Calu3 (cell line): ENCODE results near the gene TEDC1. TPM values are rescaled to one million over a fixed set of nuclear protein-coding genes. Genes with fewer than 3 reads are reported as not detected.

Experiments used
- BruUV-seq: library from RNA; stranded (reverse); fragments of 400-500 nt; replicated peaks from 2 replicates; lab custom pipeline; 2021; lab: Mats Ljungman, UMichigan
- CTCF ChIA-PET: fragments of 300-600 bp; sonication (Branson Sonifier 250); formaldehyde crosslinking; loops from one replicate; lab custom pipeline; 2022; ENCODE audit warnings: antibody characterized with exemption; lab: Charles Lee
- DNase-seq: peaks from one replicate; pipeline ENCODE4 v3.0.0; 2022
- H3K27ac Mint-ChIP-seq: one replicate; pipeline ENCODE4 v1.8.0; 2022; ENCODE audit warnings: mixed read lengths; ENCODE audit not compliant: unreplicated experiment
- H3K27me3 Mint-ChIP-seq: one replicate; pipeline ENCODE4 v1.8.0; 2022; ENCODE audit warnings: mixed read lengths; ENCODE audit not compliant: unreplicated experiment
- H3K36me3 Mint-ChIP-seq: one replicate; pipeline ENCODE4 v1.8.0; 2022; ENCODE audit warnings: mild to moderate bottlenecking, moderate library complexity, mixed read lengths; ENCODE audit not compliant: insufficient read depth, unreplicated experiment
- H3K4me1 Mint-ChIP-seq: one replicate; pipeline ENCODE4 v1.8.0; 2022; ENCODE audit warnings: mild to moderate bottlenecking, low read depth, mixed read lengths; ENCODE audit not compliant: unreplicated experiment
- H3K4me3 Mint-ChIP-seq: one replicate; pipeline ENCODE4 v1.8.0; 2022; ENCODE audit warnings: mild to moderate bottlenecking, low read depth, moderate library complexity, mixed read lengths; ENCODE audit not compliant: unreplicated experiment
- H3K9me3 Mint-ChIP-seq: one replicate; pipeline ENCODE4 v1.8.0; 2022; ENCODE audit warnings: low read depth, mixed read lengths; ENCODE audit not compliant: unreplicated experiment
- CTCF ChIP-seq: fragments of 200-600 bp; IDR thresholded peaks from one replicate; pipeline ENCODE4 v1.8.0; 2022; ENCODE audit warnings: antibody characterized with exemption; ENCODE audit not compliant: unreplicated experiment
- intact Hi-C: fragments of 100-400 bp; cut with micrococcal nuclease; formaldehyde crosslinking; loops from one replicate; pipeline ENCODE4 v1.10.0; 2022; ENCODE audit not compliant: unreplicated experiment
- total RNA-seq: library from RNA; stranded (reverse); gene quantifications from 2 replicates; pipeline ENCODE4 v1.2.3, GENCODE V29; 2022

Gene TEDC1
- total RNA-seq, 1 experiment from 2014 or later, result 33.7 TPM

- Mint-ChIP-seq H3K27ac (no peak overlapping the region), H3K4me3 (peak overlapping the region; percentile 34), H3K4me1 (peaks cover 25% of the 10 kb centered on the region), H3K9me3 (no peaks in the 10 kb centered on the region), H3K27me3 (no peaks in the 10 kb centered on the region), H3K36me3 (peaks cover 42% of the 10 kb centered on the region)
- no peak for TF ChIP-seq CTCF
- intact Hi-C loops, result no loop called here
- no TSS peak for BruUV-seq
- DNase-seq, result no peak
- CTCF ChIA-PET, result no interaction called here
Observed at GRCh38 chr14:105486974-105487448, 4.0 kb upstream of the TEDC1 start.

- peaks cover 39% of the 10 kb centered on the region for H3K36me3 Mint-ChIP-seq
- H3K4me1 Mint-ChIP-seq, result peaks cover 22% of the 10 kb centered on the region
- intact Hi-C loops, result no loop called here
- peak overlapping the region; percentile 34 for H3K4me3 Mint-ChIP-seq
- no peak for DNase-seq
- CTCF ChIA-PET, result no interaction called here
- no peaks in the 10 kb centered on the region for H3K9me3 Mint-ChIP-seq
- H3K27me3 Mint-ChIP-seq, result no peaks in the 10 kb centered on the region
- no peak for TF ChIP-seq CTCF
- no TSS peak for BruUV-seq
- H3K27ac Mint-ChIP-seq, result no peak overlapping the region
Observed at GRCh38 chr14:105487449-105487985, 3.5 kb upstream of the TEDC1 start.

- Mint-ChIP-seq H3K27me3 (no peaks in the 10 kb centered on the region), H3K27ac (no peak overlapping the region), H3K4me3 (peak overlapping the region; percentile 34), H3K36me3 (peaks cover 36% of the 10 kb centered on the region), H3K4me1 (peaks cover 19% of the 10 kb centered on the region), H3K9me3 (no peaks in the 10 kb centered on the region)
- CTCF ChIA-PET, result interaction anchor here (3.6 kb wide), 1 partner anchor 7 kb away, joined by 43 read pairs; no protein-coding TSS in a partner anchor
- no TSS peak for BruUV-seq
- no peak for TF ChIP-seq CTCF
- no peak for DNase-seq
- intact Hi-C loops, result no loop called here
Observed at GRCh38 chr14:105487986-105488777, 2.9 kb upstream of the TEDC1 start.

- intact Hi-C loops, result no loop called here
- Mint-ChIP-seq H3K36me3 (peaks cover 36% of the 10 kb centered on the region), H3K9me3 (no peaks in the 10 kb centered on the region), H3K27me3 (no peaks in the 10 kb centered on the region), H3K4me3 (peak overlapping the region; percentile 80), H3K4me1 (peaks cover 18% of the 10 kb centered on the region), H3K27ac (peak overlapping the region; percentile 56)
- no peak for DNase-seq
- CTCF ChIA-PET, result interaction anchor here (0.8 to 3.6 kb wide), 8 partner anchors 8 to 288 kb away, joined by 3 to 43 read pairs (median 5); no protein-coding TSS in a partner anchor
- TF ChIP-seq CTCF, result no peak
- no TSS peak for BruUV-seq
Observed at GRCh38 chr14:105488781-105489541, 2.1 kb upstream of the TEDC1 start.
